Midbrain (tissue), 1 donor: Measurements from ENCODE around the gene STARD13.

Source experiments
- DNase-seq: peaks from one replicate; lab custom pipeline; 2025; lab: John Stamatoyannopoulos, UW

STARD13 gene, protein sequence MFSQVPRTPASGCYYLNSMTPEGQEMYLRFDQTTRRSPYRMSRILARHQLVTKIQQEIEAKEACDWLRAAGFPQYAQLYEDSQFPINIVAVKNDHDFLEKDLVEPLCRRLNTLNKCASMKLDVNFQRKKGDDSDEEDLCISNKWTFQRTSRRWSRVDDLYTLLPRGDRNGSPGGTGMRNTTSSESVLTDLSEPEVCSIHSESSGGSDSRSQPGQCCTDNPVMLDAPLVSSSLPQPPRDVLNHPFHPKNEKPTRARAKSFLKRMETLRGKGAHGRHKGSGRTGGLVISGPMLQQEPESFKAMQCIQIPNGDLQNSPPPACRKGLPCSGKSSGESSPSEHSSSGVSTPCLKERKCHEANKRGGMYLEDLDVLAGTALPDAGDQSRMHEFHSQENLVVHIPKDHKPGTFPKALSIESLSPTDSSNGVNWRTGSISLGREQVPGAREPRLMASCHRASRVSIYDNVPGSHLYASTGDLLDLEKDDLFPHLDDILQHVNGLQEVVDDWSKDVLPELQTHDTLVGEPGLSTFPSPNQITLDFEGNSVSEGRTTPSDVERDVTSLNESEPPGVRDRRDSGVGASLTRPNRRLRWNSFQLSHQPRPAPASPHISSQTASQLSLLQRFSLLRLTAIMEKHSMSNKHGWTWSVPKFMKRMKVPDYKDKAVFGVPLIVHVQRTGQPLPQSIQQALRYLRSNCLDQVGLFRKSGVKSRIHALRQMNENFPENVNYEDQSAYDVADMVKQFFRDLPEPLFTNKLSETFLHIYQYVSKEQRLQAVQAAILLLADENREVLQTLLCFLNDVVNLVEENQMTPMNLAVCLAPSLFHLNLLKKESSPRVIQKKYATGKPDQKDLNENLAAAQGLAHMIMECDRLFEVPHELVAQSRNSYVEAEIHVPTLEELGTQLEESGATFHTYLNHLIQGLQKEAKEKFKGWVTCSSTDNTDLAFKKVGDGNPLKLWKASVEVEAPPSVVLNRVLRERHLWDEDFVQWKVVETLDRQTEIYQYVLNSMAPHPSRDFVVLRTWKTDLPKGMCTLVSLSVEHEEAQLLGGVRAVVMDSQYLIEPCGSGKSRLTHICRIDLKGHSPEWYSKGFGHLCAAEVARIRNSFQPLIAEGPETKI

DNA sequence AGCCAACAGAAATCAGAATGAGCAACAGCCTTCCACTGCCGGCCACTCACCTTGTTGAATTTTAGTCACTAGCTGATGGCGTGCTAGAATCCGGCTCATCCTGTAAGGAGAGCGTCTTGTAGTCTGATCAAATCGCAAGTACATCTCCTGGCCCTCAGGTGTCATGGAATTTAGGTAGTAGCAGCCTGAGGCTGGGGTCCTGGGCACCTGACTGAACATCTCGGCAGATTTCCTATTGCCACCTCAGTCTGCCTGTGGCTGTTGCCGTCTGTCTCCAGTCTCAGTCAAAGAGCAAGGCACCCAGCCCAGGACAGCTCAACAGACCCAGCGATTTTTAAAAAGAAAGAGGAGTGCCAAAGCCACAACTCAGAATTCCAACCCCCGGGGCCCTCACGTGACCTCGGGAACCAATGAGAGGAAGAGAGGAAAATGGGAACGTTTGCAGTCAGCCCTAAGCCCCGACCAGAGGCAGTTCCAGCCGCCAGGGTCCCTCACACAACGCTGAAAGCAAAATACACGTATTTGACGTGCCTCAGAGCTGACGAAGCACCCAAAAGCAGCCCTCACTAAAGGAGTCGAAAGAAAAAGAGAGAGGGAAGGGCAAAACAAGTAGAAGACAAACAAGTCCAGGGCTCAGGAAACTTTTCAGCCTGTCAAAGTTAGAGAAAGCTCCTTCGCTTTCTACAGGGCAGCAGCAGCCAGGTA, at the start of gene STARD13:
Gene STARD13 (minus strand): TSS at position 336 of the 705 bp plus-strand sequence. CDS start 117 bp downstream, at position 219.
- peak; percentile 97 for DNase-seq

DNA sequence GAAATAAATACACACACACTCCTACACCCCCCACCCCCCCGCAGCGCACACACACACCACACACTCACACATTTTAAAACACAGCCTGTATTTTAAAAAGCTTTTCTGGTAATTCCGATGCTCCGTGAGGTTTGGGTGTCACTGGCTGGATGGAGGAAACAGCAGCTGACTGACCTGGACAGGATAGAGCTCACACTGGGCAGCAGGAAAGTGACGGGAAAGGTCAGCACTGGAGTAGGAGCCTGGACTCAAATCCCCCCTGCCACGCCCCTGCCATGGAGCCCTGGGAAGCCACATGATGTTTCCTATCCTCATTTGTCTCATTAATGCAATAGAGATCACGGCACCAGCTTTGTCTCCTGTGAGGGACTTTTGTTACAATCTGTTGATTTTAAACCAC, 49.3 kb upstream of the STARD13 start:
- DNase-seq: no peak

DNA sequence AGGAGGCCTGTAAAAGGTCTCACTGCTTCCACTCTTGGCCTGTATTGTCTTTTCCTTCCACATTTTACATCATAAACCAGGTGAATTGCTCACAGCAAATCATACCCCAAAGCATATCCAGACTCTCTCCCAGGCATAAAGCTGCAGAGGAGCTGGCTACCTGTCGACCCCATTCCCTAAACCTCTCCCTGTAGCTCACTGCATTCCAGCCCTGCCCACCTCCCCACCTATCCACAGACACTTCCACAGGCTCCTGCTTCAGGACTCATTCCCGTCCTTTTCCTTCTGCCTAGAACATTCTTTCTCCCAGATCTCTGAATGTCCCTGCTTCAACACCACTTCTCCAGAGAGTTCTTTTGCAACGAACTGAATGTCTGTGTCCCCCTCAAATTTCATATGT, 46.4 kb upstream of the STARD13 start:
- no peak for DNase-seq

DNA sequence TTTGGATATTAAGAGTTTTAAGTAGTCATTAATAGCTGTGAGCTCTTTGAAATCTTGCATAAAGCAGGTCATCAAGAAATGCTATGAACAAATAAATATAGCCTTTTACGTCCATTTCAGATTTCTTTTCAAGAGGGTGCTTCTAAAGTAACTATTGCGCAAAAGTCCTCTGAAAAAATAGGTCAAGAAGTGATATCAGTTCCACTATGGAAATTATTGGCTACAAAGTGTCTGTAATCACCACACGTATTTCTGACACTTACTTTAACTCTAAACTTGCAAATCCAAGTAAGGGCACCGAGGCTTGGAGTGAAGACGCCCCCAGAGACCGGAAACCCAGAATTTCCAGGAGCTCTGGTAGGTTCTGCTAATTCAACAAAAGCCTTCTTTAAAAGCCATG, 44.9 kb upstream of the STARD13 start:
- no peak for DNase-seq

DNA sequence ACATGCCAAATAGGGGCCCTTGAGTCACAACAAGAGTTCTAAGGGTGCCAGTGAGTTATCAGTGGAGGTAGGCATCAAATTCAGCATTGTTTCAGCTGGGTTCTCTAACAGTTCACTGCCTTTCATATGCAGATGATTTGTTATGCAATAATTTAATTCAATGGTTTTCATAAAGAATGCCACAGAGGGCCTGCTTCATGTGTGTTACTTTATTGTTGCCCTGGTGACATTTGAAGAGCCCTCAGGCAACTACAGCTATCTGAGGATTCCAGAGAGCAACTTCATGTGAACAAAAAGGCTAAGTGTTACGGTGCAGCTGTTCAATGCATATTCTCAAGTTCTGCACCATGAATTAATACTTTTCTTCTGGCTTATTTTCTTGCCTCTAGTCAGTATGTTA, 43.1 kb upstream of the STARD13 start:
- no peak for DNase-seq

DNA sequence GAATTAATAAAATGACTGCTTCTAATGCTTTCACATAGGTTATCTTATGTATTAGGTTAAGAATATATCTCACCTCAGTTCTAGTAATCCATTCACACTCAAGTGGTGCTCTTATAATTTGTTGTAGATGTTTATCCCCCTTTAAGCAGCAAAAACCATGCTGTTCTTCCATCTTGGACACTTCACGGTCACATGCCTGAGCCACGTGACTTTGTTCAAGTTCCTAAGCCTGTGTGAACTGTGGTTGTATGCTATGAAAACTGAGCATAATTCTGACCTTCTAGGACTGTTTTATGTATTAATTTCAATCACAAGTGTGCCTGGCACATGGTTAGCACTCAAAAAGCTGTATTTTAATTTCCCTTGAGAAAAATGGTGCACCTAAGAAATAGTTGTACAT, 41.2 kb upstream of the STARD13 start:
- DNase-seq: no peak

DNA sequence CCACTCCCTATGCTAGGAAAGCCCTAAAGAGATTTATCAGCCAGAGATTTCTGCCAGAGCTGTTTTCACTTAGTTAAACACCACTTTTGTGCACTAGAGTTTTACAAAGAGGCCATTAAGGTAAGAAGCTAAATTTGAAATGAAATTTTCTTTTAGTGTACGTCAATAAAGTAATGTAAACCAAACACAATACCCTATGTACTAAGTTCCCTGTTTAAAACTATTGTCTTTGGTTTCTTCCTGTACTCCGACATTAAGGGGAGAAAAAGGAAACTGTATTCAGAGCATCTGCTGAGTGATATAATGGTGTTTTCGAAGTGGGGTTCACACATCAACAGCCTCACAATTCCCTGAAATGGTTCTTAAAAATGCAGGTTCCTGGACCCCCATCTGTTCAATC, 40.7 kb upstream of the STARD13 start:
- no peak for DNase-seq

DNA sequence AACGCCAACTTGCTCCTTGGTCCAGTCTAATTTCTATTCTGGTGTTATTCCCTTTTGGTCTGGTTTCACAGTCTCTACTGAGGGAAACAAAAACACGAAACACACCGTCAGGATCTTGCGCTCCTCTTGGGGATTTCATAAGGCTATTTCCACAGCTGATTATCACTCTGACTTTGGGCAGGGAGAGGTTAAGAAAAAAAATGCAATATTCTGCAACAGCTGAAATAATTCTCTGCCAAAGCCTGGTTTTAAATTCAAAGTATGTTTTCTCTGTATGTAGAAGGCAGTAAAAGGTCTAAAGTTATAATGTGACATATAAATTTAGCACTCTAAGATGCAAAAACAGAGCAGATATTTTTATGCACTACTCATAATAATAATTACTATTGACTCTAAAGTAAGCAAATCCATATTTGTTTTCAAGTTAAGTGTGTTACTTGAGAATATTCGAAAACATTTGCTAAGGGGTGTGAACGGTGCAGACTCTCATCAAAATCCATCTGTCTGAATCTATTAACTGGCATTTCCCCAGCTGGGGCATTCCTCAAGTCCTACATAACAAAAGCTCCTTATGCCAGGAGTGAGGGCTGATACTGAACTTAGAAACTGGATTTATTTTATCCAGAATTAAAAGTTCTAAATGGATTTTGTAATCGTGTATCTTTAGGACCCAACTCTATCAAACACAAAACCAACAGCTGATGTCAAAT, 38.4 kb upstream of the STARD13 start:
- no peak for DNase-seq

DNA sequence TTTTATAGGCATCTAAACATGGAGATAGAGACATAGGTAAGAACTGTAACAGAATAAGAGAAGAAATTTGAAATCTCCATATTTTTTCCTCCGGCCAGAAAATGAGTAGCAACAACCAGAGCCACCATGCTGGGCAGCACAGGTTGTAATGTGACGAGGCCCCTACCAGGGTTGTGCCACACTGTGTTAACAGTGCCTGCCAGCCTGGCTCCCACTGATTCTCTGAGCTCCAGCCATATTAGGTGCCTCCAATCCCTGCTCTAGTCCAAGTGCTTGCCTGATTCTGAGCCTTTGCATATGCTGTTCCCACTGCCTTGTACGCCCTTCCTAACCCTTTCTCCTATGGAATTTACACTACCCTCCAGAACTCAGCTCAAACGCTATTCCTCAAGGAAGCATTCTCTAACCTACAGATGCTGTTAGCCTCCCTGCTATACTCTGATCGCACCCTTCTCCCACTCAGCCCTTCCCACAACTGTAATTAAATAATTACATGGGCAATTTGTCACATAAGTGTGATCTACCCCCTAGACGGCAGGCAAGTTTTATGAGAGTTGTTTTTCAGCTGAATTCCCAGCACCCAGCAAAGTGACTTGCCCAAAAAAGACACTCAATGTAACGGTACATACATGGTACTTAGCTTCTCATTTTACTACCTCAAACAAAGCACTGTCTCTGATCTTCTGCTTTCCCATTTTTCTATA, 37.6 kb upstream of the STARD13 start:
- DNase-seq: no peak

DNA sequence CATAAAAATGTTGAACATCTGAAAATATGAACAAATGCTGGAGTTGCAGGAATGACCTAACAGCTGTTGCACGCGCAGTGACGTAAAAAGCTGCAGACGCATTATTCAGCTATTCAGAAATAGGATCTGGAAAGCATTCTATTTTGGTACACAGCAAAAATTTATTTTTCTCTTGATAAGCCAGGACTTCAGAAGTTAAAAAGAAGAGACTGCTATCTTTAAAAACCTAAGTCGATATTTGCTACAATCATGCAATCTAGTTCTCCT, 36.9 kb upstream of the STARD13 start:
- no peak for DNase-seq

DNA sequence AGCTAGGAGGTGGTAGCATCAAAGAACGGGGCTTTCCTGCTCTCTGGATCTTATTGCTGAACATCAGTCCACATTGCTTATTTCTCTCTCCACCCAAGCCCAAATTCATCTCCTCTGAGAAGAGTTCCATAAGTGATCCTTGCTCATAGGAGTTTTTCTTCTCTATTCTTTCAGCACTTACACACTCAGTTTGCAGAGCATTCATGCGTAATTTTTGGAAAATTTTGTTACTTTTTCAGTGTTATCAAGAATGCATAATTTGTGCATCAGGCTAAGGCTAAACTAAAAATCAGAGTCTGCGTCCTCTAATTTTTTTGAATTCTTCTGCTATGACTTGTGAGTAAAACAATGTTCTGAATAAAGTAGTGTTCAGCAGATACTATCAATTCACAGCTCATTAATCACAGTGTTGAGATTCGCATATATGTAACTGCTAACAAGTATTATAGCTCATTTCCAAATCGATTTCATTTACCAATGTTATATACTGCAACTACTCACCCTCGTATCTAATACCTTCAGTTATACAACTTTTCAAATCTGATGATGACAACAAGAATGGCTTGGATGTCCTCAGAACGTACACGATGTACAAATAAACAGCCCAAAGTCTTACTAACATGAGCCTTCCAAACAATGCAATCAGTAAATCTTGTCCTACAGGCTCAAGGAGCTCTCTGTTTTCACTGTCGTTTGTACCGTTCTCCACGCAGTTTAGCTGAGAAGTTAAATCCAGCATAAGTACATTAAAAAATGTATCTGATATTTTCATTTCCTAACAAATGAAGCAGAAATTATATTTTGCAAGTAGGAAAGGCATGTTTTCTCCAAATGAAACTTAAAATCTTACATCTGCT, 36.4 kb upstream of the STARD13 start:
- peak; percentile 11 for DNase-seq

DNA sequence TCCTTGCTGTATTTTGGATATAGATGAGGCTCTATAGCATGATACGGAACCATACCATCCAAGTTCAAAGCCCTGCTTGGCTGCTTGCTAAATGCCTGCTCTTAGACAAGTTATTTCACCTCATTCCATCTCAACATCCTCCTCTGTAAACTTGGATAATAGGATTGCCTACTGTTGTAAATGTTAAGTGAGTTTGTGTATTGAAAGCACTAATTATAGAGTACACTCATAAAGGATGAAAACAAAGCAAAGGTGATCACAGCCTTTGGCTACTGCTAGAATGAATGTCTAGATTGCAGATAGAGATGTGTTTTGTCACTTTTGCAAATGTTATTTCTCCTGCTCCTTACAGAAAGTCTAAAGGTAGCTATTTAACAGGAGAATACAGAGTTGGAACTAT, 34.3 kb upstream of the STARD13 start:
- no peak for DNase-seq

DNA sequence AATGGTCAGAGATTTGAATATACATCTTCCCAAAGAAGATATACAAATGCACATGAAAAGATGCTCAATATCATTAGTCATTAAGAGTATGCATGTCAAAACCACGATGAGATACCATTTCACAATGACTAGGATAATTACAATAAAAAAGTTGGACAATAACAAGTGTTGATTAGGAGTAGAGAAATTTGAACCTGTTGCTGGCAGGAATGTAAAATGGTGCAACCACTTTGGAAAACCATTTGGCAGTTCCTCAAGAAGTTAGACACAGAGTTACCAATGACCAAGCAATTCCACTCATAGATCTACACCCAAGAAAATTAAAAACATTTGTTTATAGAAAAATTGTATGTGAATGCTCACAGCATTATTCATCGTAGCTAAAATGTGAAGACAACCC, 33.2 kb upstream of the STARD13 start:
- DNase-seq: no peak

DNA sequence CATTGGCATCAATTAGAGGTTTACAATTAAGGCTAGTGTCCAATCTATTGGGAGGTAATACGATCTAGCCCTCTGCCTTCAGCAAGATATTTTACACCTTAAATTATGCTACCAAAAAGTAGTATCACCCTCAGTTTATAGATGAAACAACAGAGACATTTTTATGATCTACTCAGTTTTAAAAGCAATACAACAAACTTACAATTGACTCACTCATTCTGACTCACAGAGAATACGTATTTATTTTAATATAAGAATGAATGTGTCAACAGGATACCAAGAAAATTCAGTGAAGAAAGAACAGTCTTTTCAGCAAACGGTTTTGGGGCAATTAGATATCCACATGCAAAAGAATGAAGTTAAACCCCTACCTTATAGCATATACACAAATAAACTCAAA, 32.5 kb upstream of the STARD13 start:
- no peak for DNase-seq

DNA sequence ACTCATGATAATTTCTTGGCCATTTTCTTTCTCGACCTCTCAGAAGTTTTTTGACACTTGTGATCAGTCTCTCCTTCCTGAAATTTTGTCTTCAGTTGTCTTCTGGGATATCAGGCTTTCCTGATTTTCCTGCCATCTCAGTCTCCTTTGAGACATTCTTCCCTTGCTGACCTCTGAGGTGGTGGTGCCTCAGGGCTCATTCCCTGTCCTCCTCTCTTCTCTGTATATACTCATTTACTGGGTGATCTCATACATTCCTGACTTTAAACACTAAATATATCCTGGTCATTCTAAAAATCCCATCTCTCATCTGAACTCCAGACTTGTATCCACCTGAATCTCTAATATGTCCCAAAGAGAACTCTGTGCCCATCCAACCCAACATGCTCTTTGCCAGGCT, 31.3 kb upstream of the STARD13 start:
- no peak for DNase-seq

DNA sequence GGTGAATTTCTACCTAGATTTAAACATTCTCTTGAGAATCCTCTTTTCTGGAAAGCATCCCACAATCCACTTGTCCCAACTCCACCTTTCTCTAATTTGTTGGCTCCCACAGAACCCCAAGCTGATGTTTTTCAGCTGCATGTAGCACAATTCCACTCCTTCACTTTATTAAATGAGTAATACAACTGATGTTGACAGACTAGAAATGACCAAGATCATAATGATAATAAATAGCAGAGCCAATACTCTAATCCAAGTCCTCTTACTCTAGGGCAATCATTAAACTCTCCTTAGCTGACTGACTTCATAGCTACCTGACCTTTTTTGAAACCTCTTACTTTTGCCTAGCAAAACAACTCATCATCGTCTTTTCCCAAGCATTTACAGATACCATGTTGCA, 27.9 kb upstream of the STARD13 start:
- DNase-seq: no peak

DNA sequence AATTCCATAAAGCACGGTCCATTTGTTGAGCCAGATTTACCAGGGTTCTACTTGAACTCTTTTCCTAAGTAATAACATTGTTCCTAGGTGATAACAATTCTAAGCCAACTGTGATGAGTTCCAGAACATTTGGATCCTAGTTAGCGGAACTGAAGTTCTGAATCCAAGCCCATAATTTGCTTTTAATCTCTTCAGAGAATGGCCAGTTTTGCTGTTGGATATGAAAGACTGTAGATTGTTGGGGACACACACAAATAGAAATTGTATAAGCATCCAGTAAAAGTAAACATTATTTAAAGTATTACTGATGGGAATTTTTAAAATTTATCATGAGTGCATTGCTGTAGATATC, 27.3 kb upstream of the STARD13 start:
- DNase-seq: no peak

DNA sequence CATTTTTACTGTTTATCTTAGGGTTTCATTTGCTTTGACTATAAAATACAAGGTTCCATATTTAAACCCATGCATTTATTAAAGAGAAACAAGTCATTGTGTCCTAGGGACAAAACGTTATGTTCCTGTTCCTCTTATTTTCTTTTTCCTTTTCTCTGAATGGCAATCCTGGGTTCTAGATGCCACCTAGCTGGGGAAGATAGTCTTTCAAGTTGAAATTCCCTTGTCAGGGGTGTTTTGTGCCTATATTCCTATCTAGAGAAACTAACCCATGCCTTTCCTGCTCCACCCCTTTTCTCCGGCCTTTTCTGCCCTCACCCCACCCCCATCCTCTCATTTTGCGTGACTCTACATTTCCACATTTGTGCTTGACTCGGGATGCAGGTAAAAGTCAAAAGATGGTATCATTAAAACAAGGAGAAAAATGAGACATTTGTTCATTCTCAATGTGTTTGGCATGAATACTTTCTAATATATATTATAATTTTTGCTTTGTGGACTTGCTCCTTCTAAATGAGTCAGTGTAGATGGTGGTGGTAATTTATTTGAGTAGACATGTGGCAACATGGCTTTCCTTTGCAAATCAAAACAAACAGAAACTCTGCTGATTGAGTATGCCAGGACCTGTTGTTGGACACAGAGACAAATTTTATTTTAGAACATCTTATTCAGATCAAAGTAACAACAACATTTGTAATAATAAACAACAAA, 26.8 kb upstream of the STARD13 start:
- DNase-seq: peak; percentile 65

DNA sequence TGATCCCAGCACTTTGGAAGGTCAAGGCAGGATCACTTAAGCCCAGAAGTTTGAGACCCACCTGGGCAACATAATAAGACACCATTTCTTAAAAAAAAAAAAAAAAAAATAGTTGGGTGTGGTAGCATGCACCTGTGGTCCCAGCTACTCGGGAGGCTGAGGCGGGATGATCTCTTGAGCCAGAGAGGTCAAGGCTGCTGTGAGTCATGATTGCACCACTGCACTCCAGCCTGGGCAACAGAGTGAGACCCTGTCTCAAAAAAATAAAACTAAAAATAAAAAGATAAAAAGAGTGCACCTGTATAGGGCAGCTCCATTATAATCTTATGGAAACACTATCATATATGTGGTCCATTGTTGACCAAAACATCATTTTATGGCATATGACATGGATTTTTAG, 25.5 kb upstream of the STARD13 start:
- no peak for DNase-seq
